A549 (cell line): ENCODE measurements around the gene ELL. TPM values are rescaled to one million over a fixed set of nuclear protein-coding genes. Genes with fewer than 3 reads are reported as not detected.

Source experiments
- ATAC-seq, 2 experiments: fragments of 200-7000 bp in 1 of 2; fragments of >200 bp in 1 of 2; cut with Nextera tagmentation in 1 of 2; cut with Tn5 transposase in 1 of 2; 3 replicates each; pipeline versions ENCODE4 v1.8.0 to v1.9.1; 2018 to 2020; ENCODE audit warnings: mild to moderate bottlenecking in 1 of 2, moderate library complexity in 1 of 2
- CTCF ChIA-PET: fragments of 300-600 bp; sonication (Branson Sonifier 250); formaldehyde crosslinking; extraction: SDS; loops from one replicate; lab custom pipeline; 2021; ENCODE audit warnings: antibody characterized with exemption, inconsistent platforms; lab: Yijun Ruan, JAX
- POLR2A ChIA-PET: fragments of 350-600 bp; formaldehyde crosslinking; extraction: SDS; loops from one replicate; lab custom pipeline; 2021; ENCODE audit warnings: antibody characterized with exemption, inconsistent platforms; lab: Yijun Ruan, JAX
- DNase-seq, 2 experiments: peaks; one replicate each; pipeline versions ENCODE4 v3.0.0 to v3.0.0-alpha.2; 2011 to 2016; ENCODE audit warnings: low read depth in 1 of 2, low spot score in 1 of 2
- FAIRE-seq: peaks from 2 replicates; lab custom pipeline; 2011; peaks lifted over from hg19 to GRCh38; lab: Jason Lieb, UNC
- H3K27ac ChIP-seq, 2 experiments: fragments of >200 bp; sonication (Bioruptor Twin); formaldehyde crosslinking; 3 replicates each; pipeline ENCODE4 v1.5.1; 2016 to 2017
- H3K4me1 ChIP-seq: fragments of >200 bp; sonication (Bioruptor Twin); formaldehyde crosslinking; 3 replicates; pipeline ENCODE4 v1.6.1; 2016
- H3K4me2 ChIP-seq: fragments of >200 bp; sonication (Bioruptor Twin); formaldehyde crosslinking; 3 replicates; pipeline ENCODE4 v1.6.1; 2016
- H3K4me3 ChIP-seq: fragments of >200 bp; sonication (Bioruptor Twin); formaldehyde crosslinking; 3 replicates; pipeline ENCODE4 v1.5.1; 2016
- H3K9me3 ChIP-seq: fragments of >200 bp; sonication (Bioruptor Twin); formaldehyde crosslinking; 3 replicates; pipeline ENCODE4 v1.6.1; 2016
- BHLHE40 ChIP-seq: IDR thresholded peaks from 2 replicates; pipeline ENCODE4 v1.6.1; 2012; ENCODE audit warnings: low read depth, low read length, inconsistent platforms
- CHD4 ChIP-seq: fragments of 200-600 bp; sonication (generic); IDR thresholded peaks from 2 replicates; pipeline ENCODE4 v1.6.1; 2016; ENCODE audit warnings: antibody characterized with exemption, mild to moderate bottlenecking, borderline replicate concordance
- EHF ChIP-seq: fragments of 250-450 bp; sonication (Bioruptor Pico); IDR thresholded peaks from 2 replicates; pipeline ENCODE4 v1.5.0; 2020; ENCODE audit warnings: mild to moderate bottlenecking
- EHMT2 ChIP-seq: fragments of 200-600 bp; sonication (generic); IDR thresholded peaks from 2 replicates; pipeline ENCODE4 v1.6.1; 2016; ENCODE audit warnings: antibody characterized with exemption, low read depth, mild to moderate bottlenecking, moderate library complexity
- FOSL2 ChIP-seq, 2 experiments: fragments of 450-650 bp in 1 of 2; fragments of >200 bp in 1 of 2; sonication (Bioruptor Twin) in 1 of 2; formaldehyde crosslinking; IDR thresholded peaks; 2 replicates each; pipeline versions ENCODE4 v1.5.0 to v1.6.1; 2016 to 2020; ENCODE audit warnings: mild to moderate bottlenecking in 1 of 2, moderate library complexity in 1 of 2
- FOXS1 ChIP-seq: fragments of 250-450 bp; sonication (Bioruptor Pico); IDR thresholded peaks from 2 replicates; pipeline ENCODE4 v1.5.0; 2020; ENCODE audit warnings: mild to moderate bottlenecking, moderate library complexity
- HDAC2 ChIP-seq: fragments of 200-600 bp; sonication (generic); IDR thresholded peaks from 2 replicates; pipeline ENCODE4 v1.6.1; 2016
- HOXA7 ChIP-seq: fragments of 250-450 bp; sonication (Bioruptor Pico); IDR thresholded peaks from 2 replicates; pipeline ENCODE4 v1.5.0; 2020; ENCODE audit warnings: mild to moderate bottlenecking, moderate library complexity
- KDM5A ChIP-seq: fragments of 200-600 bp; sonication (generic); IDR thresholded peaks from 2 replicates; pipeline ENCODE4 v1.6.1; 2016; ENCODE audit warnings: antibody characterized with exemption, mild to moderate bottlenecking
- NFE2L2 ChIP-seq: fragments of 150-350 bp; conservative IDR thresholded peaks from 2 replicates; pipeline ENCODE4 v1.6.1; 2014; ENCODE audit warnings: low read length
- RAD21 ChIP-seq, 2 experiments: fragments of >200 bp in 1 of 2; sonication (Bioruptor Twin) in 1 of 2; formaldehyde crosslinking in 1 of 2; IDR thresholded peaks in 1 of 2; conservative IDR thresholded peaks in 1 of 2; 2 replicates in 1 of 2; 3 replicates in 1 of 2; pipeline ENCODE4 v1.6.1; 2012 to 2018; ENCODE audit warnings: inconsistent platforms in 1 of 2
- RFX5 ChIP-seq: fragments of 450-650 bp; IDR thresholded peaks from 2 replicates; pipeline ENCODE4 v1.7.1; 2014; ENCODE audit warnings: antibody characterized with exemption, mild to moderate bottlenecking, moderate library complexity
- SMC3 ChIP-seq: fragments of >200 bp; sonication (Bioruptor Twin); formaldehyde crosslinking; IDR thresholded peaks from 3 replicates; pipeline ENCODE4 v1.6.1; 2018; ENCODE audit warnings: inconsistent platforms
- TP53 ChIP-seq: fragments of 250-450 bp; sonication (Bioruptor Pico); IDR thresholded peaks from 2 replicates; pipeline ENCODE4 v1.5.0; 2021; ENCODE audit warnings: mild to moderate bottlenecking, moderate library complexity
- ZC3H11A ChIP-seq: fragments of 450-650 bp; IDR thresholded peaks from 2 replicates; pipeline ENCODE4 v1.6.1; 2014; ENCODE audit warnings: antibody characterized with exemption, mild to moderate bottlenecking
- ZFP36 ChIP-seq: fragments of 450-650 bp; IDR thresholded peaks from 2 replicates; pipeline ENCODE4 v1.6.1; 2014; ENCODE audit warnings: borderline replicate concordance; ENCODE audit not compliant: partially characterized antibody
- ZSCAN20 ChIP-seq: fragments of 250-450 bp; sonication (Bioruptor Pico); IDR thresholded peaks from 2 replicates; pipeline ENCODE4 v1.8.0; 2022; ENCODE audit warnings: mild to moderate bottlenecking, moderate library complexity
- WGBS: methylation state at CpG from one replicate; pipeline ENCODE4 v1.1.6; 2017; ENCODE audit errors: missing lambda C conversion rate; 5-methylcytosine and 5-hydroxymethylcytosine counted together
- polyA plus RNA-seq, 4 experiments: library from polyadenylated mRNA; depleted of rRNA in 3 of 4; stranded (reverse); fragments of >200 nt; fragmentation: RNase III in 1 of 4; extraction: RNeasy Plus Mini Kit Qiagen cat#74134 plus additional on column Dnase treatment in 1 of 4; gene quantifications; 2 replicates in 3 of 4; 3 replicates in 1 of 4; pipeline ENCODE4 v1.2.3, GENCODE V29; 2011 to 2017
- TF ChIP-seq, protein P1 (sequence below): IDR thresholded peaks from 2 replicates; pipeline ENCODE4 v1.6.1; 2012; ENCODE audit warnings: low read depth, borderline replicate concordance
- TF ChIP-seq, protein P2 (sequence below): IDR thresholded peaks from 2 replicates; pipeline ENCODE4 v1.6.1; 2012
- TF ChIP-seq, protein P3 (sequence below): fragments of >200 bp; sonication (Bioruptor Twin); formaldehyde crosslinking; IDR thresholded peaks from 3 replicates; pipeline ENCODE4 v1.6.1; 2016
- TF ChIP-seq, protein P4 (sequence below): fragments of >200 bp; sonication (Bioruptor Twin); formaldehyde crosslinking; IDR thresholded peaks from 3 replicates; pipeline ENCODE4 v1.5.1; 2016

The ELL gene
- polyA plus RNA-seq, 2 of the 4 experiments (the other 2 are of a cell fraction): 1.6 to 3.6 TPM

DNA sequence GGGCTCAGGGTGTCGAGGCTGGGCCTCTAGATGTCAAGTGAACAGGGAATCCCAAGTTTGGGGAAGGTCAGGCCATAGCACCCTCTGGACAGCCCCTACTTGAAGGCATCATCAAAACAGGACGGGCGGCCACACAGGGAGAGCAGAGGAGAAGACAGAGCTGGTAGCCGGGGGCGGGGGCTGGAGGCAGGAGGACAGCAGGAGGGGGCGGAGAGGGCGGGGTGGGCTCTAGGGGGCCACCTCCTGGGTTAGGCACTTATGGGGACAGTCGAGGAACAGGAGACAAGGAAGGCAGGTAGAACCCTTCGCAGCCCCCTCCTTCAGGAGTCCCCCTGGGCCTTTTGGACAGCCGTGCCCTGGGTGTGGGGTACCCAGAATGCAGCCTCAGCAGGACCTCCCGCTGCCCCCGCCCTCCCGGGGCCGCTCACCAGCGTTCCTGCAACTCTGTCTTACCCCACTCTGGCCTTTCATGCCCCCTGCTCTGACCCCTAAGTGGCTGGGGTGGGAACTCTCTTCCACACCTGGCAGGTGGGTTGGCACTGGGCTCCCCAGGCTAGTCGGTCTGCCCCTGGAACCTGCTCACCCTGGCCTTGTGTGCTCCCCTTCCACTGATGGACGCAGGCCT is 96.9 kb downstream of the ELL start:
- FAIRE-seq (no peak), ATAC-seq (no peak), DNase-seq (no peak)
- H3K27ac ChIP-seq: peak overlapping the region in 1 of 2 experiments; percentile 51; a peak in 2 of 6 replicates
- ChIA-PET CTCF (interaction anchor here (1.4 kb wide), 2 partner anchors 15 to 36 kb away, joined by 3 to 5 read pairs; no protein-coding TSS in a partner anchor), POLR2A (no interaction called here)
- no peak overlapping the region for H3K4me3 ChIP-seq
- H3K9me3 ChIP-seq: no peaks in the 10 kb centered on the region
- peaks cover 43% of the 10 kb centered on the region for H3K4me1 ChIP-seq
- TF ChIP-seq, protein P1, sequence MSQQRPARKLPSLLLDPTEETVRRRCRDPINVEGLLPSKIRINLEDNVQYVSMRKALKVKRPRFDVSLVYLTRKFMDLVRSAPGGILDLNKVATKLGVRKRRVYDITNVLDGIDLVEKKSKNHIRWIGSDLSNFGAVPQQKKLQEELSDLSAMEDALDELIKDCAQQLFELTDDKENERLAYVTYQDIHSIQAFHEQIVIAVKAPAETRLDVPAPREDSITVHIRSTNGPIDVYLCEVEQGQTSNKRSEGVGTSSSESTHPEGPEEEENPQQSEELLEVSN: no peak
- no peak for TF ChIP-seq KDM5A
- H3K4me2 ChIP-seq: no peak overlapping the region
- 92% methylated on average over 4 of the region's 17 CpGs for WGBS

DNA sequence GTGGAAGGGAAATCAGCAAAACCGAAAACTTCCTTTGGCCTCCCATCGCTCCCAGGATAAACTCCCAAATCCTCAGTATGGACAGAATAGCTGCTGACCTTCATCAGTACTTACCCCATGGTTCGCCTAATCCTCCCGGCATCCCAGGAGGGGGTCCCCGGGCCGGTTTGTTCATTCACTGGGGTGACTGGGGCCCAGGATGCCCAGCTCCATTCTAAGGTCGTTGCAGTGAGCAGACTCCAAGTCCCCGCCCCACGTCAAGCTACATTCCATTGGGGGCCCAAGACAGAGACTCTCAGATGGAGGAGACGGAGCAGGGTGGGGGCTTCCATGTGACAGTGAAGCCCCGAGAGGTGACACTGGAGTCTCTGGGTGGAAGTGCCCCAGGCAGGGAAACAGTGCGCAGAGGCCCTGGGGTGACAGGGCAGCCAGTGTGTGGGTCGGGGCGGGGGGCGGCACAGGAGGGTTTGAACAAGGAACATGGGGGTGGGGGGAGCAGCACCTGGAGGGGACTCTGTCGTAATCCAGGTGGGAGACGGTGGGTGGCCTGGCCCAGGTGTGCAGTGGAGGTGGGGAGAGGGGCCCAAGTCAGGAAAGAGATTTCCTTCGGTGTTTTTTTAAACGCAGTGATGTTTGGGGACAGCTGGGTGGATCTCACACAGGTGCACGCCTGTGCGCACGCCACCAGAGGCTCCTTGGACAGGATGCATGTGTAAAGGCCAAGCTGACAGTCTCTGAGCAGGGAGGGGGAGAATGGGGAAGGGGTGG is 97.6 kb downstream of the ELL start:
- Histone ChIP-seq H3K9me3 (no peaks in the 10 kb centered on the region), H3K4me1 (peaks cover 36% of the 10 kb centered on the region), H3K4me2 (no peak overlapping the region), H3K4me3 (no peak overlapping the region), H3K27ac (no peak overlapping the region)
- 87% methylated on average over 11 of the region's 22 CpGs for WGBS
- FAIRE-seq: no peak
- TF ChIP-seq FOSL2 (IDR thresholded peaks at IDR 0.05): no peak
- TF ChIP-seq FOSL2 (CRISPR knock-in tag; IDR thresholded peaks at IDR 0.05): no peak
- TF ChIP-seq ZC3H11A: no peak
- no peak for TF ChIP-seq TP53 (CRISPR knock-in tag)
- no peak for TF ChIP-seq SMC3
- CTCF ChIA-PET: interaction anchor here (1.3 to 1.4 kb wide), 3 partner anchors 14 to 38 kb away, joined by 3 read pairs; partner anchors contain the start of gene GDF15
- POLR2A ChIA-PET: no interaction called here
- no peak for ATAC-seq
- DNase-seq: no peak

DNA sequence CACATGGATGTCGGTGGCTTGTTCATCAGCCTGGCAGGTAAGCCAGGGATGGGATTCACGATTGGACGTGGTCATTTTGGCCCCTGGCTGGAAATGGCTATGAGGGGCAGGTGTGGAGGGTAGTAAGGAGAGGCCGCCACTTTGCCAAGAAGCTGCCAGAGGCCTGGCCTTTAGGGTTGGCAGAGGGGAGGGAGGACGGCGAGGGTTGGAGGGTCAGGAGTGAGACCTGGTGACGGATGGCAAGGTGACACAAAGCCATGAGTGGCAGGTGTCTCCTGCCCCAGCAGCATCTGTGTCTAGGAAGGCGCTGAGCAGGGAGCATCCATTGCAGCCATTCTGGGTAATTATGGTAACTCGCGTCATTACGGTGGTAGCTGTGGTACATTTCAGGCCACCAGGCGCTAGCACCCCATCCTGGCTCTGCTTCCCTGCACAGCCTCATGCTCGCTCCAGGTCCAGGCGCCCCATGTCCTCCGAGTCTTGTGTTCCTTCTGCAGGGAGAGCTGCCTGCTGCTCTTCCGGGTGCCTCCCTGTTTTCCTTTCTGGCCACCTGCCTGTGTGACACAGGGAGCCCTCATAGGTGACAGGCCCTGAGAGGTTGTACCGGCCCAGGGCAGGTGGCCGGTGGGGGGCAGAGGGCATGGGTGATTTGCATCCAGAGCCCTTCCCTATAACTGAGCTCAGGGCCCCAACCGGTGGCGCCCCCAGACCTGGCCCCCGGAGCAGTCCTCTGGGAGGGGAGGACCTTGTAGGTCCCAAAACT is 98.4 kb downstream of the ELL start:
- Histone ChIP-seq H3K27ac (no peak overlapping the region), H3K4me3 (no peak overlapping the region), H3K9me3 (no peaks in the 10 kb centered on the region), H3K4me1 (peaks cover 37% of the 10 kb centered on the region), H3K4me2 (no peak overlapping the region)
- ATAC-seq (no peak), DNase-seq (no peak), FAIRE-seq (no peak)
- TF ChIP-seq BHLHE40: no peak
- no peak for TF ChIP-seq NFE2L2
- TF ChIP-seq SMC3: no peak
- TF ChIP-seq, protein P2, sequence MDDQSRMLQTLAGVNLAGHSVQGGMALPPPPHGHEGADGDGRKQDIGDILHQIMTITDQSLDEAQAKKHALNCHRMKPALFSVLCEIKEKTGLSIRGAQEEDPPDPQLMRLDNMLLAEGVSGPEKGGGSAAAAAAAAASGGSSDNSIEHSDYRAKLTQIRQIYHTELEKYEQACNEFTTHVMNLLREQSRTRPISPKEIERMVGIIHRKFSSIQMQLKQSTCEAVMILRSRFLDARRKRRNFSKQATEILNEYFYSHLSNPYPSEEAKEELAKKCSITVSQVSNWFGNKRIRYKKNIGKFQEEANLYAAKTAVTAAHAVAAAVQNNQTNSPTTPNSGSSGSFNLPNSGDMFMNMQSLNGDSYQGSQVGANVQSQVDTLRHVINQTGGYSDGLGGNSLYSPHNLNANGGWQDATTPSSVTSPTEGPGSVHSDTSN: no peak
- ChIA-PET POLR2A (no interaction called here), CTCF (interaction anchor here (1.3 to 1.4 kb wide), 3 partner anchors 13 to 37 kb away, joined by 3 read pairs; partner anchors contain the start of gene GDF15)
- WGBS: 91% methylated on average over 19 of the region's 21 CpGs

DNA sequence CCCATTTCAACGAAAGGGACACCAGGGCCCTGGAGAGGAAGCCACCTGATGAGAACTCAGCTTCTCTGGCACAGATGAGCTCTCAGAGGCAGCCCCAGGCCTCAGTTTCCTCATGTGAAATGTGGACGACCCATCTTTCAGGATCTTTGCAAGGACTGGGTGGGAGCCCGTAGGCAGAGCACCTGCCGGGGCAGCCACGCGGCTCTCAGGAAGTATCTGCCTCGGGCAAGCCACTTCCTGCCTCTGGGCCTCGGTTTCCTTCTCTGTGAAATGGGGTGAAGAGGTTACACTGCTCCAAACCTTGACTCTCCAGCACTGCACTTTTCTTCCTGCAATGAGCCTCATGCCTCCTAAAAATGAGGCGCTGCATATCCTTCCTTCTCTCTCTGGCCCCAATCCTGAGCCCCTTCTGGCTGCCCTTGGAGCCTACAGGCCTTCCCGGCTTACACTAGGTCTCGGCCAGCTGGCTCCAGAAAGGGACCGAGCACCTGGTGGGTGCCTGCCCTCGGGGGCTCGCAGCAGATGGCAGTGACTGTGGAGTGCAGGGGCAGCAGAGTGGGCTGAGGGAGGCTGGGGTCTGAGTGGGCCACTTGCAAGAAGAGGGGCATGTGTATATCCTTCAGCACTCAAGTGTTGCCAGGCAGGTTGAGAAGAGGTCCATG is 99.2 kb downstream of the ELL start:
- no peak overlapping the region for H3K27ac ChIP-seq
- CTCF ChIA-PET: interaction anchor here (0.6 to 1.4 kb wide), 3 partner anchors 23 to 372 kb away, joined by 3 read pairs; partner anchors contain the start of gene GDF15
- POLR2A ChIA-PET: no interaction called here
- ATAC-seq (no peak), FAIRE-seq (no peak), DNase-seq (no peak)
- no peak overlapping the region for H3K4me2 ChIP-seq
- H3K9me3 ChIP-seq: no peaks in the 10 kb centered on the region
- 89% methylated on average over 13 of the region's 14 CpGs for WGBS
- H3K4me1 ChIP-seq: peaks cover 38% of the 10 kb centered on the region
- no peak overlapping the region for H3K4me3 ChIP-seq
- no peak for TF ChIP-seq HDAC2
- TF ChIP-seq FOXS1 (CRISPR knock-in tag): no peak
- TF ChIP-seq CHD4: no peak
- TF ChIP-seq, protein P3, sequence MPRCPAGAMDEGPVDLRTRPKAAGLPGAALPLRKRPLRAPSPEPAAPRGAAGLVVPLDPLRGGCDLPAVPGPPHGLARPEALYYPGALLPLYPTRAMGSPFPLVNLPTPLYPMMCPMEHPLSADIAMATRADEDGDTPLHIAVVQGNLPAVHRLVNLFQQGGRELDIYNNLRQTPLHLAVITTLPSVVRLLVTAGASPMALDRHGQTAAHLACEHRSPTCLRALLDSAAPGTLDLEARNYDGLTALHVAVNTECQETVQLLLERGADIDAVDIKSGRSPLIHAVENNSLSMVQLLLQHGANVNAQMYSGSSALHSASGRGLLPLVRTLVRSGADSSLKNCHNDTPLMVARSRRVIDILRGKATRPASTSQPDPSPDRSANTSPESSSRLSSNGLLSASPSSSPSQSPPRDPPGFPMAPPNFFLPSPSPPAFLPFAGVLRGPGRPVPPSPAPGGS: no peak
- TF ChIP-seq ZFP36: no peak
- TF ChIP-seq EHMT2: no peak
- TF ChIP-seq, protein P4, sequence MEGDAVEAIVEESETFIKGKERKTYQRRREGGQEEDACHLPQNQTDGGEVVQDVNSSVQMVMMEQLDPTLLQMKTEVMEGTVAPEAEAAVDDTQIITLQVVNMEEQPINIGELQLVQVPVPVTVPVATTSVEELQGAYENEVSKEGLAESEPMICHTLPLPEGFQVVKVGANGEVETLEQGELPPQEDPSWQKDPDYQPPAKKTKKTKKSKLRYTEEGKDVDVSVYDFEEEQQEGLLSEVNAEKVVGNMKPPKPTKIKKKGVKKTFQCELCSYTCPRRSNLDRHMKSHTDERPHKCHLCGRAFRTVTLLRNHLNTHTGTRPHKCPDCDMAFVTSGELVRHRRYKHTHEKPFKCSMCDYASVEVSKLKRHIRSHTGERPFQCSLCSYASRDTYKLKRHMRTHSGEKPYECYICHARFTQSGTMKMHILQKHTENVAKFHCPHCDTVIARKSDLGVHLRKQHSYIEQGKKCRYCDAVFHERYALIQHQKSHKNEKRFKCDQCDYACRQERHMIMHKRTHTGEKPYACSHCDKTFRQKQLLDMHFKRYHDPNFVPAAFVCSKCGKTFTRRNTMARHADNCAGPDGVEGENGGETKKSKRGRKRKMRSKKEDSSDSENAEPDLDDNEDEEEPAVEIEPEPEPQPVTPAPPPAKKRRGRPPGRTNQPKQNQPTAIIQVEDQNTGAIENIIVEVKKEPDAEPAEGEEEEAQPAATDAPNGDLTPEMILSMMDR: no peak
- no peak for TF ChIP-seq BHLHE40
- TF ChIP-seq EHF (CRISPR knock-in tag): no peak
- TF ChIP-seq RAD21 (conservative IDR thresholded peaks at IDR 0.05 in 1 of 2, IDR thresholded peaks at IDR 0.05 in 1 of 2): no peak
- TF ChIP-seq RFX5: no peak
- TF ChIP-seq HOXA7 (CRISPR knock-in tag): no peak
- TF ChIP-seq ZSCAN20 (CRISPR knock-in tag): no peak
